ENCODE measurements around the gene ZNF165.

ZNF165 gene

DNA sequence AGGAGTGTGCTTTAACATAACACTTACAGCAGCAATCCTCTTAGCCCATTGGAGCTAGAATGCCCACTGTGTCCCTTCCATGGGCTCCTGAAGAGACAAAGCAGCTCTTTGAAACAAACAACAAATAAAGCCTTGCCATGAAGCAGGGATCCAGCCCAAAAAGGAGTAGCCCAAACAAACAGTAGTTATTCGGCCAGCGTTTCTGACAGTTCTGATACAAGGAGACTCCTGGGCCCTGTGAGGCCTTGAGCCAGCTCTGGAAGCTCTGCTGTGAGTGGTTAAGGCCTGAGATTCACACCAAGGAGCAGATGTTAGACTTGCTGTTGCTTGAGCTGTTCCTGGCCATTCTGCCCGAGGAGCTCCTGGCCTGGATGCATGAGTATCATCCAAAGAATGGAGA lies 27.1 kb downstream of the ZNF165 start:
- Histone ChIP-seq H3K4ac (ENCODE audit: low read depth, low read length) (no peak overlapping the region), H3K79me2 (ENCODE audit: control insufficient read depth, insufficient read depth, low read length) (no peaks in the 10 kb centered on the region), H3K27ac (ENCODE audit: low read depth, low read length) (no peak overlapping the region), H3K27me3 (ENCODE audit: insufficient read depth, low read length, poor library complexity) (no peaks in the 10 kb centered on the region), H3K36me3 (ENCODE audit: control insufficient read depth, insufficient read depth, low read length) (no peaks in the 10 kb centered on the region), H3K56ac (ENCODE audit: low read length) (no peak overlapping the region), H4K8ac (ENCODE audit: low read depth, low read length) (no peak overlapping the region), H4K5ac (ENCODE audit: low read length) (no peak overlapping the region), H3K4me1 (ENCODE audit: control insufficient read depth, low read depth, low read length) (no peaks in the 10 kb centered on the region), H2BK120ac (ENCODE audit: low read depth, low read length) (no peak overlapping the region), H3K79me1 (ENCODE audit: low read length) (no peaks in the 10 kb centered on the region), H2AK5ac (ENCODE audit: low read length) (no peak overlapping the region), H3K4me2 (ENCODE audit: low read length) (no peak overlapping the region), H2BK5ac (ENCODE audit: low read length) (no peak overlapping the region), H3K23ac (ENCODE audit: low read length) (no peak overlapping the region), H3K18ac (ENCODE audit: low read length) (no peak overlapping the region), H3K4me3 (ENCODE audit: low read length) (no peak overlapping the region), H3K9ac (ENCODE audit: low read length) (no peak overlapping the region), H2BK15ac (replicated peaks; ENCODE audit: low read depth) (no peak overlapping the region)
- no CpG with 5 or more reads among the region's 3 CpGs for WGBS (ENCODE audit: extremely low coverage, insufficient coverage, low lambda C conversion rate)
- no peak for DNase-seq

DNA sequence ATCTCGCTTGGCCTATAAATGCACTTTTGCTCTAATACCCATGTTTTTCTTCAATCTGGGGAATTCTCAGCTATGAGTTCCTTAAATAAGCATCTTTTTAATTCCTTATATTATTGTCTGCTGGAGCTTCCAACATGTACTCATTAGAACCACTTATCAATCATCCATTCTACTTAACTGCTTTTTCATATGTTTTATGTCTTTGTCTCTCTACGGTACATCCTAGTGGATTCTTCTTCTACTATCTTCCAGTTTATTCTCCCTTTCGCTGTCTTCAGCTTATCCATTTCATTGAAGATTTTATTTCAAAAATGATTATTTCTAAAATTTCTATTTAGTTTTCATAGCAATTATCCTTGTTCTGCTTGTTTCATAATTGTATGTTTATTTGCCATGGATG lies 31.6 kb downstream of the ZNF165 start:
- H3K56ac ChIP-seq (ENCODE audit: low read length) = no peak overlapping the region
- no peak overlapping the region for H4K5ac ChIP-seq (ENCODE audit: low read length)
- H2BK120ac ChIP-seq (ENCODE audit: low read depth, low read length) = no peak overlapping the region
- H3K9ac ChIP-seq (ENCODE audit: low read length) = no peak overlapping the region
- H3K36me3 ChIP-seq (ENCODE audit: control insufficient read depth, insufficient read depth, low read length) = peaks cover 3% of the 10 kb centered on the region
- H2BK5ac ChIP-seq (ENCODE audit: low read length) = no peak overlapping the region
- H2AK5ac ChIP-seq (ENCODE audit: low read length) = no peak overlapping the region
- no peak overlapping the region for H3K27ac ChIP-seq (ENCODE audit: low read depth, low read length)
- DNase-seq = no peak
- no peak overlapping the region for H4K8ac ChIP-seq (ENCODE audit: low read depth, low read length)
- H3K4me2 ChIP-seq (ENCODE audit: low read length) = no peak overlapping the region
- H3K4me3 ChIP-seq (ENCODE audit: low read length) = no peak overlapping the region
- no peak overlapping the region for H3K4ac ChIP-seq (ENCODE audit: low read depth, low read length)
- H2BK15ac ChIP-seq (replicated peaks; ENCODE audit: low read depth) = no peak overlapping the region
- H3K4me1 ChIP-seq (ENCODE audit: control insufficient read depth, low read depth, low read length) = no peaks in the 10 kb centered on the region
- no peaks in the 10 kb centered on the region for H3K79me2 ChIP-seq (ENCODE audit: control insufficient read depth, insufficient read depth, low read length)
- WGBS (ENCODE audit: extremely low coverage, insufficient coverage, low lambda C conversion rate) = no CpG with 5 or more reads among the region's 3 CpGs
- no peaks in the 10 kb centered on the region for H3K79me1 ChIP-seq (ENCODE audit: low read length)
- no peaks in the 10 kb centered on the region for H3K27me3 ChIP-seq (ENCODE audit: insufficient read depth, low read length, poor library complexity)
- H3K18ac ChIP-seq (ENCODE audit: low read length) = no peak overlapping the region
- H3K23ac ChIP-seq (ENCODE audit: low read length) = no peak overlapping the region

DNA sequence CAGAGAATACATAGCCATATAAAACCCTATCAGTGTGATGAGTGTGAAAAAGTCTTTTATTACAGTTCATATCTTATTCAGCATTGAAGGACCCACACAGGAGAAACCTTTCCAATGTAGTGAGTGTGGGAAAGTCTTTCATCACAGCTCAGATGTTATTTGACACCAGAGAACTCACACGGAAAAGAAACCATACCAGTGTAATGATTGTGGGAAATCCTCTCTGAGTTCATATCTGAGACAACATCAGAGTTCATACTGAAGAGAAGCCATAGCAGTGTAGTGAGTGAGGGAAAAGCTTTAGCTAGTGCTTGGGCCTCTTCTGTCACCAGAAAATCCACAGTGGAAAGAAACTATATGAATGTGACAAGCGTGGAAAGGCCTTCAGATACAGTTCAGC lies 35.4 kb downstream of the ZNF165 start:
- no peak overlapping the region for H3K27ac ChIP-seq (ENCODE audit: low read depth, low read length)
- H3K9ac ChIP-seq (ENCODE audit: low read length) = no peak overlapping the region
- H4K5ac ChIP-seq (ENCODE audit: low read length) = no peak overlapping the region
- no CpG with 5 or more reads among the region's 2 CpGs for WGBS (ENCODE audit: extremely low coverage, insufficient coverage, low lambda C conversion rate)
- no peak overlapping the region for H3K4me2 ChIP-seq (ENCODE audit: low read length)
- no peaks in the 10 kb centered on the region for H3K27me3 ChIP-seq (ENCODE audit: insufficient read depth, low read length, poor library complexity)
- H2BK15ac ChIP-seq (replicated peaks; ENCODE audit: low read depth) = no peak overlapping the region
- DNase-seq = no peak
- no peak overlapping the region for H3K18ac ChIP-seq (ENCODE audit: low read length)
- no peak overlapping the region for H3K4ac ChIP-seq (ENCODE audit: low read depth, low read length)
- no peaks in the 10 kb centered on the region for H3K79me2 ChIP-seq (ENCODE audit: control insufficient read depth, insufficient read depth, low read length)
- H3K36me3 ChIP-seq (ENCODE audit: control insufficient read depth, insufficient read depth, low read length) = peaks cover 4% of the 10 kb centered on the region
- no peak overlapping the region for H2BK120ac ChIP-seq (ENCODE audit: low read depth, low read length)
- no peaks in the 10 kb centered on the region for H3K79me1 ChIP-seq (ENCODE audit: low read length)
- H3K4me1 ChIP-seq (ENCODE audit: control insufficient read depth, low read depth, low read length) = no peaks in the 10 kb centered on the region
- no peak overlapping the region for H3K23ac ChIP-seq (ENCODE audit: low read length)
- H2AK5ac ChIP-seq (ENCODE audit: low read length) = no peak overlapping the region
- H4K8ac ChIP-seq (ENCODE audit: low read depth, low read length) = no peak overlapping the region
- no peak overlapping the region for H2BK5ac ChIP-seq (ENCODE audit: low read length)
- H3K4me3 ChIP-seq (ENCODE audit: low read length) = no peak overlapping the region
- H3K56ac ChIP-seq (ENCODE audit: low read length) = no peak overlapping the region

DNA sequence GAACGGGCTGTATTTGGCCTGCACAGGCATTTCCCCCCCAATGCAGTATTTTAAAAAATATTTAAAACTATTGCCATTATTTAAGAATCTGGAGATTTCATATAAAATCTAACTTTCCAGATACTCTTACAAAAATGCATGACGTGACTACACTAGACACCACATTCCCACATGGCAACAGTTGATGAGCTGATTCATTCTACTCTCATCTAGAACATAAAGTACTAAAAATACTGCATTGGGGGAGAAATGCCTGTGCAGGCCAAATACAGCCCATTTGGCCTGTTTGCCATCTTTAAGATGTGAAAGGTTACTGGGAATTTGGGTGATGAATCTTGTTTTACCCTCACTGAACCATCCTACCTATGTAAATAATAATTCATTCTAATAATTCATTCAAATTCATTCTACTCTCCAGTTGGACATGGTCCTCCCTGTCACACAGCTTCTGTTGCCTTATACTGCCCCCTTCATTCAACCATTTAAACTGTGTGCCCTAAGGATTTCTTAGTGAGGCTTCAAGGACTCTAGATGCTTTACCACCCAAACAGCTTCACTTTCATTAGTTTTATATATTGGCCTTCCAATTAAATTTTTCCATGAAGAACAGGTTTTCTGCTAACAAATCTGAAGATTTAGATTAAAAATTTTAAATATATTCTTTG lies 37.1 kb downstream of the ZNF165 start:
- no peak overlapping the region for H3K27ac ChIP-seq (ENCODE audit: low read depth, low read length)
- H4K8ac ChIP-seq (ENCODE audit: low read depth, low read length) = no peak overlapping the region
- H3K9ac ChIP-seq (ENCODE audit: low read length) = no peak overlapping the region
- no peak overlapping the region for H3K4me2 ChIP-seq (ENCODE audit: low read length)
- H3K79me2 ChIP-seq (ENCODE audit: control insufficient read depth, insufficient read depth, low read length) = no peaks in the 10 kb centered on the region
- H2BK15ac ChIP-seq (replicated peaks; ENCODE audit: low read depth) = no peak overlapping the region
- no peak overlapping the region for H2AK5ac ChIP-seq (ENCODE audit: low read length)
- H3K27me3 ChIP-seq (ENCODE audit: insufficient read depth, low read length, poor library complexity) = no peaks in the 10 kb centered on the region
- H3K79me1 ChIP-seq (ENCODE audit: low read length) = no peaks in the 10 kb centered on the region
- no peak overlapping the region for H4K5ac ChIP-seq (ENCODE audit: low read length)
- H2BK5ac ChIP-seq (ENCODE audit: low read length) = no peak overlapping the region
- no peak overlapping the region for H2BK120ac ChIP-seq (ENCODE audit: low read depth, low read length)
- no peak overlapping the region for H3K4me3 ChIP-seq (ENCODE audit: low read length)
- no peak overlapping the region for H3K23ac ChIP-seq (ENCODE audit: low read length)
- H3K56ac ChIP-seq (ENCODE audit: low read length) = no peak overlapping the region
- no peak overlapping the region for H3K18ac ChIP-seq (ENCODE audit: low read length)
- H3K4ac ChIP-seq (ENCODE audit: low read depth, low read length) = no peak overlapping the region
- H3K36me3 ChIP-seq (ENCODE audit: control insufficient read depth, insufficient read depth, low read length) = peaks cover 4% of the 10 kb centered on the region
- no peaks in the 10 kb centered on the region for H3K4me1 ChIP-seq (ENCODE audit: control insufficient read depth, low read depth, low read length)
- WGBS (ENCODE audit: extremely low coverage, insufficient coverage, low lambda C conversion rate) = no CpG with 5 or more reads among the region's 2 CpGs
- DNase-seq = no peak

DNA sequence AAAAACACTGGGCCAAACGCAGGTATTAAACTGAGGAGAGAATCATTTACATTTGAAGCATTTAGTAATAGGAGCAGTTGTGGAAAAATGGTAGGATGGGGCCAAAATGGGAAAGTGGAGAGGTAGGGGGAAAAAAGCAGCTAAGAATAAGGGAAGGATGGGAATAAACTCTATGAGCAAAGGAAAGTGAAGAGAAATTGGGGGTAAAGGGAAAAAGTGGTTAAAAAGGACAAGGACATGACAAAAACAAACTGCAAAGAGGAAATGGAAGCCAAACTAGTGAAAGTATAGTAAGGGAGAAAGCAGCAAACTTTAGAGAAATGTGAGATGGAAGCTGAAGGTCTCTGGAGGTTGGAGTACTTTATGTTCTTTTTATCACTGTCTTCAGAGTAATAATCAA lies 37.8 kb downstream of the ZNF165 start:
- Histone ChIP-seq H2BK5ac (ENCODE audit: low read length) (no peak overlapping the region), H3K56ac (ENCODE audit: low read length) (no peak overlapping the region), H3K23ac (ENCODE audit: low read length) (no peak overlapping the region), H3K36me3 (ENCODE audit: control insufficient read depth, insufficient read depth, low read length) (peaks cover 4% of the 10 kb centered on the region), H3K9ac (ENCODE audit: low read length) (no peak overlapping the region), H3K4ac (ENCODE audit: low read depth, low read length) (no peak overlapping the region), H2BK120ac (ENCODE audit: low read depth, low read length) (no peak overlapping the region), H4K8ac (ENCODE audit: low read depth, low read length) (no peak overlapping the region), H3K27ac (ENCODE audit: low read depth, low read length) (no peak overlapping the region), H3K27me3 (ENCODE audit: insufficient read depth, low read length, poor library complexity) (no peaks in the 10 kb centered on the region), H3K4me2 (ENCODE audit: low read length) (no peak overlapping the region), H3K79me2 (ENCODE audit: control insufficient read depth, insufficient read depth, low read length) (no peaks in the 10 kb centered on the region), H2BK15ac (replicated peaks; ENCODE audit: low read depth) (no peak overlapping the region), H2AK5ac (ENCODE audit: low read length) (no peak overlapping the region), H3K4me3 (ENCODE audit: low read length) (no peak overlapping the region), H4K5ac (ENCODE audit: low read length) (no peak overlapping the region), H3K79me1 (ENCODE audit: low read length) (no peaks in the 10 kb centered on the region), H3K4me1 (ENCODE audit: control insufficient read depth, low read depth, low read length) (no peaks in the 10 kb centered on the region), H3K18ac (ENCODE audit: low read length) (no peak overlapping the region)
- no peak for DNase-seq
- no CpG with 5 or more reads among the region's 1 CpG for WGBS (ENCODE audit: extremely low coverage, insufficient coverage, low lambda C conversion rate)

DNA sequence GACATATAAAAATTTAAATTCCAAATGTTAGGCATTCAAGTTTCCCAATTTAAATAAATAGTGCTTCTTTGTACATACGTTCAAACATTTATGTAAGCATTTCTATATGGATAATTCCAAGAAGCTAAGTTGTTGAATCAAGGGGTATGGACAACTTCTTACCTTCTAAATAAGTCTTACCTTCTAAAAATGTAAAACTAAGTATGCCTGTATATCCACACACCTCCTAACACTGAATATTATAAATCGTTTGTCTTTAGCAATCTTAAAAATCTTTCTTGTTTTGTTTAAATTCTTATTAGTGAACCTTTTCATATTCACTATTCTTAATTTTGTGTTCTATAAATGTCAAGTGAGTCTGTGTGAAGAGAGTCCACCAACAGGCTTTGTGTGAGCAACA lies 41.5 kb downstream of the ZNF165 start:
- Histone ChIP-seq H3K79me1 (ENCODE audit: low read length) (no peaks in the 10 kb centered on the region), H3K36me3 (ENCODE audit: control insufficient read depth, insufficient read depth, low read length) (peaks cover 1% of the 10 kb centered on the region), H2BK5ac (ENCODE audit: low read length) (no peak overlapping the region), H3K23ac (ENCODE audit: low read length) (no peak overlapping the region), H4K5ac (ENCODE audit: low read length) (no peak overlapping the region), H3K4me3 (ENCODE audit: low read length) (no peak overlapping the region), H3K4me2 (ENCODE audit: low read length) (no peak overlapping the region), H2BK120ac (ENCODE audit: low read depth, low read length) (no peak overlapping the region), H2AK5ac (ENCODE audit: low read length) (no peak overlapping the region), H3K4ac (ENCODE audit: low read depth, low read length) (no peak overlapping the region), H4K8ac (ENCODE audit: low read depth, low read length) (no peak overlapping the region), H3K56ac (ENCODE audit: low read length) (no peak overlapping the region), H3K18ac (ENCODE audit: low read length) (no peak overlapping the region), H3K27ac (ENCODE audit: low read depth, low read length) (no peak overlapping the region), H3K79me2 (ENCODE audit: control insufficient read depth, insufficient read depth, low read length) (no peaks in the 10 kb centered on the region), H2BK15ac (replicated peaks; ENCODE audit: low read depth) (no peak overlapping the region), H3K9ac (ENCODE audit: low read length) (no peak overlapping the region), H3K4me1 (ENCODE audit: control insufficient read depth, low read depth, low read length) (no peaks in the 10 kb centered on the region), H3K27me3 (ENCODE audit: insufficient read depth, low read length, poor library complexity) (no peaks in the 10 kb centered on the region)
- no peak for DNase-seq
- no CpG with 5 or more reads among the region's 2 CpGs for WGBS (ENCODE audit: extremely low coverage, insufficient coverage, low lambda C conversion rate)

Measured in mesendoderm (in vitro differentiated cells).